ENCODE measurements around the gene PLEKHA8. TPM values are rescaled to one million over a fixed set of nuclear protein-coding genes. Genes with fewer than 3 reads are reported as not detected.

PLEKHA8 gene
- total and polyA plus RNA-seq, 2 experiments from 2014 or later = 16.8 to 25.9 TPM

- Histone ChIP-seq H3K36me3 (no peaks in the 10 kb centered on the region), H3K4me3 (no peak overlapping the region), H3K9me3 (ENCODE audit: low read depth) (no peaks in the 10 kb centered on the region), H3K27ac (no peak overlapping the region), H3K4me1 (ENCODE audit: low read depth) (no peaks in the 10 kb centered on the region), H3K27me3 (no peaks in the 10 kb centered on the region)
- no peak for DNase-seq (ENCODE audit: low read depth in 1 of 2, low spot score in 1 of 2)
- TF ChIP-seq CTCF (IDR thresholded peaks at IDR 0.05; ENCODE audit: low read depth, low read length) = no peak
These were observed 31.9 kb upstream of the PLEKHA8 start for GRCh38 chr7:29996321-29996720.

GRCh38 chr7:29998489-29998888, 29.7 kb upstream of the PLEKHA8 start:
- H3K9me3 ChIP-seq (ENCODE audit: low read depth) = no peaks in the 10 kb centered on the region
- H3K4me1 ChIP-seq (ENCODE audit: low read depth) = no peaks in the 10 kb centered on the region
- H3K36me3 ChIP-seq = no peaks in the 10 kb centered on the region
- no peak for DNase-seq (ENCODE audit: low read depth in 1 of 2, low spot score in 1 of 2)
- no peak for TF ChIP-seq CTCF (IDR thresholded peaks at IDR 0.05; ENCODE audit: low read depth, low read length)
- no peak overlapping the region for H3K27ac ChIP-seq
- H3K27me3 ChIP-seq = no peaks in the 10 kb centered on the region
- no peak overlapping the region for H3K4me3 ChIP-seq

GRCh38 chr7:30001998-30002397, 26.2 kb upstream of the PLEKHA8 start:
- Histone ChIP-seq H3K27me3 (no peaks in the 10 kb centered on the region), H3K9me3 (ENCODE audit: low read depth) (no peaks in the 10 kb centered on the region), H3K4me3 (no peak overlapping the region), H3K27ac (no peak overlapping the region), H3K4me1 (ENCODE audit: low read depth) (no peaks in the 10 kb centered on the region), H3K36me3 (no peaks in the 10 kb centered on the region)
- no peak for TF ChIP-seq CTCF (IDR thresholded peaks at IDR 0.05; ENCODE audit: low read depth, low read length)
- no peak for DNase-seq (ENCODE audit: low read depth in 1 of 2, low spot score in 1 of 2)

- H3K4me1 ChIP-seq (ENCODE audit: low read depth) = no peaks in the 10 kb centered on the region
- H3K9me3 ChIP-seq (ENCODE audit: low read depth) = no peaks in the 10 kb centered on the region
- H3K36me3 ChIP-seq = no peaks in the 10 kb centered on the region
- DNase-seq (ENCODE audit: low read depth in 1 of 2, low spot score in 1 of 2) = no peak
- H3K27ac ChIP-seq = no peak overlapping the region
- no peaks in the 10 kb centered on the region for H3K27me3 ChIP-seq
- H3K4me3 ChIP-seq = no peak overlapping the region
- no peak for TF ChIP-seq CTCF (IDR thresholded peaks at IDR 0.05; ENCODE audit: low read depth, low read length)
These were observed 25.1 kb upstream of the PLEKHA8 start for GRCh38 chr7:30003098-30003497.

GRCh38 chr7:30005464-30005863, 22.7 kb upstream of the PLEKHA8 start:
- Histone ChIP-seq H3K27me3 (no peaks in the 10 kb centered on the region), H3K4me1 (ENCODE audit: low read depth) (no peaks in the 10 kb centered on the region), H3K27ac (no peak overlapping the region), H3K36me3 (no peaks in the 10 kb centered on the region), H3K9me3 (ENCODE audit: low read depth) (no peaks in the 10 kb centered on the region), H3K4me3 (no peak overlapping the region)
- DNase-seq (ENCODE audit: low read depth in 1 of 2, low spot score in 1 of 2) = no peak
- no peak for TF ChIP-seq CTCF (IDR thresholded peaks at IDR 0.05; ENCODE audit: low read depth, low read length)

- no peaks in the 10 kb centered on the region for H3K27me3 ChIP-seq
- no peak for DNase-seq (ENCODE audit: low read depth in 1 of 2, low spot score in 1 of 2)
- no peak overlapping the region for H3K27ac ChIP-seq
- no peaks in the 10 kb centered on the region for H3K4me1 ChIP-seq (ENCODE audit: low read depth)
- H3K36me3 ChIP-seq = peaks cover 22% of the 10 kb centered on the region
- no peaks in the 10 kb centered on the region for H3K9me3 ChIP-seq (ENCODE audit: low read depth)
- TF ChIP-seq CTCF (IDR thresholded peaks at IDR 0.05; ENCODE audit: low read depth, low read length) = no peak
- H3K4me3 ChIP-seq = no peak overlapping the region
These were observed 18.2 kb upstream of the PLEKHA8 start for GRCh38 chr7:30010021-30010420.

Data from cardiac muscle cell (in vitro differentiated cells and primary cell).